Stimulated activated CD4-positive, alpha-beta T cell treated with anti-CD3 and anti-CD28 coated beads, Interleukin-1b, Interleukin-23, amount 100 ng/mL, for 48 hours (primary cell): ENCODE data around the gene SH3TC1.

ENCODE experiments used
- DNase-seq: peaks from one replicate; pipeline ENCODE4 v3.0.0-alpha.2; 2020

SH3TC1 gene

GRCh38 chr4:8201321-8201781 lies 2.3 kb downstream of the SH3TC1 start:
- peak; percentile 35 for DNase-seq

- DNase-seq = no peak
Observed at GRCh38 chr4:8202108-8203051, 3.3 kb downstream of the SH3TC1 start.

GRCh38 chr4:8203052-8203401 lies 3.9 kb downstream of the SH3TC1 start:
- no peak for DNase-seq

- DNase-seq = no peak
Observed at GRCh38 chr4:8203817-8204216, 4.7 kb downstream of the SH3TC1 start.

- DNase-seq = no peak
Observed at GRCh38 chr4:8204576-8205227, 5.6 kb downstream of the SH3TC1 start.

- DNase-seq = no peak
Observed at GRCh38 chr4:8205241-8205707, 6.2 kb downstream of the SH3TC1 start.

GRCh38 chr4:8205749-8206611 lies 6.9 kb downstream of the SH3TC1 start:
- DNase-seq = no peak

- no peak for DNase-seq
Observed at GRCh38 chr4:8207314-8207713, 8.2 kb downstream of the SH3TC1 start.

- DNase-seq = no peak
Observed at GRCh38 chr4:8208565-8208964, 9.5 kb downstream of the SH3TC1 start.

- no peak for DNase-seq
Observed at GRCh38 chr4:8209181-8209874, 10.2 kb downstream of the SH3TC1 start.

GRCh38 chr4:8210010-8210409 lies 10.9 kb downstream of the SH3TC1 start:
- no peak for DNase-seq

- DNase-seq = no peak
Observed at GRCh38 chr4:8210616-8211015, 11.5 kb downstream of the SH3TC1 start.

GRCh38 chr4:8211251-8211650 lies 12.2 kb downstream of the SH3TC1 start:
- no peak for DNase-seq

- DNase-seq = no peak
Observed at GRCh38 chr4:8211737-8212581, 12.9 kb downstream of the SH3TC1 start.

GRCh38 chr4:8212622-8213021 lies 13.5 kb downstream of the SH3TC1 start:
- no peak for DNase-seq

GRCh38 chr4:8213121-8213520 lies 14.0 kb downstream of the SH3TC1 start:
- DNase-seq = no peak

GRCh38 chr4:8214136-8214535 lies 15.0 kb downstream of the SH3TC1 start:
- no peak for DNase-seq

- no peak for DNase-seq
Observed at GRCh38 chr4:8215001-8215427, 15.9 kb downstream of the SH3TC1 start.

GRCh38 chr4:8215641-8216442 lies 16.8 kb downstream of the SH3TC1 start:
- no peak for DNase-seq

GRCh38 chr4:8216443-8217245 lies 17.6 kb downstream of the SH3TC1 start:
- no peak for DNase-seq
